HG03439 (cell line): ENCODE results near the gene RASSF10.

Source experiments
- ATAC-seq: cut with Tn5 transposase; IDR thresholded peaks from one replicate; pipeline ENCODE4 v1.9.1; 2021; ENCODE audit warnings: mild to moderate bottlenecking, moderate library complexity; ENCODE audit not compliant: unreplicated experiment

The RASSF10 gene

GRCh38 chr11:13008625-13009475 lies at the start of gene RASSF10:
RASSF10 (plus strand) TSS chr11:13009316; CDS start chr11:13009577, 261 bp downstream.
- ATAC-seq: no peak

- ATAC-seq: no peak
Observed at GRCh38 chr11:12961615-12962014, 47.5 kb upstream of the RASSF10 start.

GRCh38 chr11:12962306-12962705 lies 46.8 kb upstream of the RASSF10 start:
- ATAC-seq: no peak

DNA sequence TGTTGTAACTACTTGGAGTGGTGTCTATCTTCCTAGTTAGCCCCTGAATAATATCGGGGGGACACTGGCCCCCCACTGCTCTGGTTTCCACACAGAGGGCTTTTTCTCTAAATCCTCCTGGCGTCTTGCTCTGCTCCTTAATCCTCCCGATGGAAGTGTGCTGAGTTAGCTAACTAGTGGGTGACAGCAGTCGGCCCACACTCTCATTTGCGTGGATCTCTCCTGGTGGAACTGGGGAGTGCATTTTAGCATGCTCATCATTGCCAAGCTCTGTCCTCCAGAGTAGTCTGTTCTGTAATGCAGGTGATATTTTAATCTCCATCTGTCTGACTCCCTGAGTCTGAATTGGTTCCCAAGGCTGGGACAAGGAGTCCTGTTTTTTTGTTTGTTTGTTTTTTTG lies 46.1 kb upstream of the RASSF10 start:
- ATAC-seq: no peak

DNA sequence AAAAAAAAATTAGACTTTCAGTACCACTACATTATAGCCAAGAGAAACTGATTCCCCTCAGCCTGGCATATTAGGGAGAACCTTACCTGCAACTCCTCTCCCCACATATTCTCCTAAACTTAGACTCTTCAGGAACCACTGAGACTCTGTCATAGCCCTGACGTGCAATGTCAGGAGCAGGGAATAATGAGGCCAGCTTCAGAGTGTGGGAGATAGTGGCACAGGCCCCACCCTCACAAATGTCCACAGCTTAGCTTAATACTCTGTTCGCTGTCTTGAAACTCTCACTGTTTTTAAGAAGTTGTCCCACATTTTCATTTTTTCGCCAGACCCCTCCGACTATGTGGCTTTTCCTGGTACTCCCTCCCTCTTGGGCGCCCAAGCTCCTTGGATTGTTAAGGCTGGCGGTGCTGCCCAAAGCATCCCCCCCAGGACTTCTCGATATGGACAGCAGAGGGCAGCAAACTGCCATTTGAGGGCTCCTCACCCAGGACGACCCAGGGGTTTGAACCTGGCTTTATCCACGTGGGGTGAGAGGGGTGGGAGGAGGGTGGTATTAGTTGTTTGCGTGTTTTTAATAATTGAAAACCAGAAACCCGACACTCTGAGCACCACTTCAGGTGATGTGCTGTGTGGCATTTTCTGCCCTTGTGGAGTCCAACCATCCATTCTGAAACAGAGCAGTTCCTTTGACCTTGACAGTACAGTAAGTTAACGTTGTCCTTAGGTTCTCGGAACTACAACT lies 45.2 kb upstream of the RASSF10 start:
- peak; percentile 61 for ATAC-seq

GRCh38 chr11:12964650-12965049 lies 44.5 kb upstream of the RASSF10 start:
- no peak for ATAC-seq

DNA sequence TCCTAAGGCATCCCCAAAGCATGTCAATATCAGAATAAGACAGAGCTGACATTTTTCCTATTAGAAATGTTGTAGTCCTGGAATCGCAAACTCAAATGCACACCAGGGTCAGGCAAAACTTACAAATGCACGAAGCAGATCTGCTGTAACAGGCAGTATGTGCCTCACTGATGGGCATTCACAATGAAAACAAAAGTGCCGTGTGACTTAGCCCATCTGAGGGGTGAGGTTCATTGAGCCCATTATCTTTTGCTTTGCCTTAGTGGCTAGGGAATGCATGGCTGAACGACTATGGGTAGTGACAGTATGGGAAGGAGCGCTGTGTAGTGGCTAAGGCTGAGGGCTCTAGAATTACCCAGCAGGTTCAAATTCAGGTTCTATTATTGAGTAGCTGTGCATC lies 43.1 kb upstream of the RASSF10 start:
- ATAC-seq: no peak

- no peak for ATAC-seq
Observed at GRCh38 chr11:12968101-12968500, 41.0 kb upstream of the RASSF10 start.

- no peak for ATAC-seq
Observed at GRCh38 chr11:12968826-12969225, 40.3 kb upstream of the RASSF10 start.

DNA sequence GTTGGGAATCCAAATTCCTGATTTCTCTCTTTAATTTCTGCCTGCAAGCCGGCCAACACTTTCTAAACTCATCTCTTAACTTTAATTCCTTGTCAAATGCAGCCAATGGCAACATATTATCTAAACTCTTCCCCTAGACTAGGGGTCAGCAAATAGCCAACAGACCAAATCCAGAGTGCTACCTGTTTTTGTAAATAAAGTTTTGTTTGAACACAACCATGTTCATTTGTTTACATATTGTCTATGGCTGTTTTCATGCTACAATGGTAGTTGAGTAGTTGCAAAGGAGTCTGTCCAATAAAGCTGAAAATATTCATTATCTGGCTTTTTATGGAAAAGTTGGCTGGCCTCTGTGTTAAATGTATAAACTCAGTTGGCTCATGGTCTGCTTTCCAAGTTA lies 37.2 kb upstream of the RASSF10 start:
- no peak for ATAC-seq

- ATAC-seq: no peak
Observed at GRCh38 chr11:12973528-12974181, 35.5 kb upstream of the RASSF10 start.

DNA sequence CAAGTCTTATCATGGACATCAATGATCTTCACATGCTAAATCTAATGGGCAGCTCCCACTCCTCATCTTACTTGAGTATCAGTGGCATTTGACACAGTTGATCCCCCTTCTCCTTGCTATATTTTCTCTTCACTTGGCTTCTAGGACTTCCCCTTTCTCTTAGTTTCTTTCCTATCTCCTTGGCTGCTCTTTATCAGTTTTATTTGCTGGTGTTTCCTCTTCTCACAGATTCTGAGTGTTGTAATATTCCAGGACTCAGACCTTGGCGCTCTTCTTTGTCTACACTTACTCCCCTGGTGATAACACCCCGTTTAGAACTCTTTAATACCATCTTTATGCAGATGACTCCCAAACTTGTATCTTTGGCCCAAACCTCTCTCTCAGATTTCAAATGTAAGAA lies 33.9 kb upstream of the RASSF10 start:
- no peak for ATAC-seq

DNA sequence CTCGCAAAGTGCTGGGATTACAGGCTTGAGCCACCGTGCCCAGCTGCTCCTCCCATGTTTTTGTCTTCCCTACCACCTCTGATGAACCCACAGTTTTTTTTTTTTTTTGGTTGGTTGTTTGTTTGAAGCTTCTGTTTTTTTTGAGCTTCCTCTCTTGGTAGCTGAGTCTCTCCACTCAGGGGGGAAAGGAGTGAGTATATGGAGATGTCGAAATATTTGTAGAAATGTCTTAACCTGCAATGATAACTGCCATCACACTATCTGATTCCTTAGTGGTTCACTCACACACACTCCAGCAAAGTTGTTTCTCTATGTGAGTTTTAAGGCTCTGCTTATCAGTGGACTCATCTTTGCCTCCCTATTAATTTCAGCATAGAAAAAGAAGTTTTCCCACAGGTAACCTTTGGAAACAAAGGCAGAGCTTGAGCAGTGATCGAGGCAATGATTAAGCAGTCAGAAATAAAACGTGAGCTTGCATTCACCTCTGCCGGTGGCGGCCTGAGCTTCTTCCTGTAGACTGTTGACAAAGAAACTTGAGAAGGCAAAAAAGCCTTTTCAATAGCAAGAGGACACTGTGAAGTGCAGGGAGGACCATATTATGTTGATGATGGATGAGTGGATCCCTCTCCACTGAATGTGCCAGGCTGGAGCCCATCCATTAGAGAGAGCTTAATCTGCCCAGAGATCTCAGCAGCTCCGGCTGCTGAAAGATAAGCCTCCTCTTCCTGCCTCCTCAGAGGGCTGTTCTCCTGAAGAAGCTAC lies 29.0 kb upstream of the RASSF10 start:
- no peak for ATAC-seq

- no peak for ATAC-seq
Observed at GRCh38 chr11:12981676-12982522, 27.2 kb upstream of the RASSF10 start.

DNA sequence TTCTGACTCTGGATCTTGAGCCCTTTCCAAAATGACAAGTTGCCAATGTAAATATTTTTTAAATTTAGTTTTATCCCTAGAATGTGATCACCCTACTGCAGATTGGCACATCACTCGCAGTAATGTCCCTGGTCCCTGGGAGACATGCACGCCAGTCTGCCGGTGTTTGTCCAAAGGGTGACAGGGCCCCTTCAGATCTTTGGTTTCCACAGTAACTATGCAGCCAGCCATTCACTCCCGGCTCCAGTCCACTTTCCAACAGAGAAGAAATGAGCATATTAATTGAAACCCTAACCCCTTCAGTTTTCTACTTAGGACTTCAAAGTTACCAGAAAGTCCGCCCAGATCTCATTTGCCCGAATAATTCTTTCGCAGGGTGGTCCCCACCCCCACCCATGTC lies 25.8 kb upstream of the RASSF10 start:
- ATAC-seq: no peak

DNA sequence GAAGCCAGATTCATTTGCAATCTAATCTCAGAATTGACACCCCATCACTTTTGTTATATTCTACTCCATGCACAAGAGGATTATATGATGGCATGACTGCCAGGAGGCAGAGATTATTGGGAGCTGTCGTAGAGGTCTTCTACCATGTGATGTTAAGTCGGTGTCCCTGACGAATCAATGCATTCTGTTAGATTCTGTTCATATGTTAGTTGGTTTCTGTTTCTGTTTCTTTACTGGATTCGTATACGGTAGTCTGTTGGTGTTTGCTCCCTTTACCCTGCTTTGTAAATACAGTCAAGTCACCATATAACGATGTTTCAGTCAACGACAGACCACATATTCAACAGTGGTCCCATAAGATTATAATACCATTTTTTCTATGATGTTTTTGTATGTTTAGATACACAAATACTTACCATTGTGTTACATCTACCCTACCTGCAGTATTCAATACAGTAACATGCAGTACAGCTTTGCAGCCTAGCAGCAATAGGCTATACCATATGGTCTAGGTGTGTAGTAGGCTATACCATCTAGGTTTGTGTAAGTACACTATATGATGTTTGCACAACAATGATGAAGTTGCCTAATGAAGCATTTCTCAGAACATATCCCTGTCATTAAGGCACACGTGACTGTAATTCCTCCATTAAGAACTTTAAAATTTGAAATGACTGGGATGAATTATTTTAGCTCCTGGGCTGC lies 22.8 kb upstream of the RASSF10 start:
- ATAC-seq: no peak

DNA sequence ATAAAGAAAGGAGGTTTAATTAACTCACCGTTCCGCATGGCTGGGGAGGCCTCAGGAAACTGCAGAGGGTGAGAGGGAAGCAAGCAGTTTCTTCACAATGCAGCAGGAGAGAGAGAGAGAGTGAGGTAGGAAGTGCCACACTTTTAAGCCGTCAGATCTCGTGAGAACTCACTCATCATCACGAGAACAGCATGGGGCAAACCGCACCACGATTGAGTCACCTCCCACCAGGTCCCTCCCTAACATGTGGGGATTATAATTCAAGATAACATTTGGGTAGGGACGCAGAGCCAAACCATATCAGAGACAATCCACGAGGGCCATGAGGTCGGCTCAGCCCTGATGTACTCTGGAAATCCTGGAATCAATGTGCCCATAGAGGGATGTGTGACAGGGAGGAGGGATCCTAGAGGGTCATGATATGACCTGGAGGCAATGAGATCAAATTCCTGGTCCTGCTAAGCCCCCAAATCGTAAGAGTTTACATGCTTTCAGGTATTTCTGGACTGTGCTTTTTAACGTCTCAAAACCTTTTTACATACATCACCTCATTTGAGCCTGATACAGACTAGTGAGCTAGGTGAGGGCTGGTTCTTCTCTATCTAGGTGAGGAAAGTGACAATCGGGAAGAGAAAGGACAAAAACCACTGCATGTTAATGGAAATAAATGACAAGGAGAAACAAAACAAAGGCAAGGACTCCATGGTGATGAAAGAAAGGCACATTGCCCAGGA lies 19.5 kb upstream of the RASSF10 start:
- ATAC-seq: no peak

- ATAC-seq: no peak
Observed at GRCh38 chr11:12990162-12990480, 19.0 kb upstream of the RASSF10 start.

- ATAC-seq: no peak
Observed at GRCh38 chr11:12991426-12991825, 17.7 kb upstream of the RASSF10 start.
